ENCODE measurements around the gene IQCH. TPM values are rescaled to one million over a fixed set of nuclear protein-coding genes. Genes with fewer than 3 reads are reported as not detected.
"Not testable (repeated sequence)": the region's sequence is repeated elsewhere in the genome, so short reads cannot be mapped to it uniquely, and the experiment has no call there.

IQCH gene
- total and polyA plus RNA-seq, 5 experiments from 2014 or later, result 0.20 to 0.96 (median 0.33) TPM; not detected in 1

DNA sequence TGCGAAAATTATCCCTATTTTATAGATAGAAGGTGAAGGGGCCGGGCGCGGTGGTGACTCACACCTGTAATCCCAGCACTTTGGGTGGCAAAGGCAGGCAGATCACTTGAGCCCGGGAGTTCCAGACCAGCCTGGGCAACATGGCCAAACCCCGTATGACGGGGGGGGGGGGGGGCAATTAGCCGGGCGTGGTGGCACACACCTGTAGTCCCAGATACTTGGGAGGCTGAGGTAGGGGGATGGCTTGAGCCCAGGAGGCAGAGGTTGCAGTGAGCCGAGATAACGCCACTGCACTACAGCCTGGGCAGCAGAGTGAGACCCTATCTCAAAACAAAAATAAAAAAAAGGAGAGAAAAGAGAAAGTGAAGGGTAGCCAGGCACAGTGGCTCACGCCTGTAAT lies 1.5 kb upstream of the IQCH start:
- ATAC-seq, result no peak
- POLR2A ChIA-PET, result interaction anchor here (1.4 kb wide), 1 partner anchor 152 kb away, joined by 6 read pairs; no protein-coding TSS in a partner anchor
- Mint-ChIP-seq H3K27me3 (no peaks in the 10 kb centered on the region), H3K4me1 (peaks cover 21 to 53% (median 50%) of the 10 kb centered on the region in 4 donors), H3K27ac (peak overlapping the region in 7 of 10 donors; percentile 32 to 95 (median 94)), H3K36me3 (peaks cover 0 to 3% (median 2%) of the 10 kb centered on the region in 3 donors), H3K4me3 (peak overlapping the region; percentile 92 to 99 (median 98)), H3K9me3 (no peaks in the 10 kb centered on the region)
- no peak for DNase-seq

DNA sequence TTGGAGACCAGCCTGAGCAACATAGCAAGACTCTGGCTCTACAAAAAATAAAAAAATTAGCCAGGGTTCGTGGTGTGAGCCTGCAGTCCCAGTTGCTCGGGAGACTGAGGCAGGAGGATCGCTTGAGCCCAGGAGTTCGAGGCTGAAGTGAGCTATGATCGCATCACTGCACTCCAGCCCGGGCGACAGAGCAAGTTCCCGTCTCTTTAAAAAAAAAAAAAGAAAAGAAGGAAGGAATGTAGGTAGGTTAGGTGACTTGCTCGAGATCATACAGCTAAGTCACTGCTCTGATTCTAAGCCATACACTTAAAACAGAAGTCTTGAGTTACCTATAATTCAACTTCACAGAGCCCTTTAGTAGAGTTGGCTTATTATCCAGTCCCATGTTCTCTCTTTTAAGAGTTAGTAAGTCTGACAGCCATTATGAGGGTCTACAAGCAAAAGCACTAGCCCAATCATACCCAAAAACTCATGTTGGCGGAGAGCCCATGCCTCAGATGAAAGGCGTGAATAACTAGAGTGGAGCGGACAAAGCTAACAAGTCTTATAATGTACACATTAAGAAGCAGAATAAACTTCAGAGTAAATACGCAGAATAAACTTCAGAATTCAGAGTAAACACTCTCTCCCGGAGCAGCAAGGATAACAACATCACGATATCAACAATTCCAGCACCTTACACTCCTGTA lies 893 bp upstream of the IQCH start:
- POLR2A ChIA-PET, result interaction anchor here (0.7 to 1.4 kb wide), 3 partner anchors 15 to 152 kb away, joined by 3 to 6 read pairs (median 4); no protein-coding TSS in a partner anchor
- Mint-ChIP-seq H3K27me3 (no peaks in the 10 kb centered on the region), H3K4me3 (peak overlapping the region; percentile 92 to 99 (median 98)), H3K9me3 (no peaks in the 10 kb centered on the region), H3K36me3 (peaks cover 0 to 3% (median 0%) of the 10 kb centered on the region in 3 donors), H3K27ac (peak overlapping the region; percentile 92 to 97 (median 94)), H3K4me1 (peaks cover 19 to 51% (median 48%) of the 10 kb centered on the region in 4 donors)
- ATAC-seq (peak in 1 of 2 donors; percentile 2), DNase-seq (no peak)

- Mint-ChIP-seq H3K9me3 (no peaks in the 10 kb centered on the region), H3K27me3 (no peaks in the 10 kb centered on the region), H3K36me3 (no peaks in the 10 kb centered on the region), H3K4me1 (peaks cover 13 to 38% (median 36%) of the 10 kb centered on the region in 4 donors), H3K27ac (peak overlapping the region in 7 of 10 donors; percentile 9 to 94 (median 51)), H3K4me3 (peak overlapping the region; percentile 46 to 99 (median 77))
- POLR2A ChIA-PET, result no interaction called here
- DNase-seq (no peak), ATAC-seq (no peak)
These were observed 1.5 kb downstream of the IQCH start for GRCh38 chr15:67256051-67256450.

DNA sequence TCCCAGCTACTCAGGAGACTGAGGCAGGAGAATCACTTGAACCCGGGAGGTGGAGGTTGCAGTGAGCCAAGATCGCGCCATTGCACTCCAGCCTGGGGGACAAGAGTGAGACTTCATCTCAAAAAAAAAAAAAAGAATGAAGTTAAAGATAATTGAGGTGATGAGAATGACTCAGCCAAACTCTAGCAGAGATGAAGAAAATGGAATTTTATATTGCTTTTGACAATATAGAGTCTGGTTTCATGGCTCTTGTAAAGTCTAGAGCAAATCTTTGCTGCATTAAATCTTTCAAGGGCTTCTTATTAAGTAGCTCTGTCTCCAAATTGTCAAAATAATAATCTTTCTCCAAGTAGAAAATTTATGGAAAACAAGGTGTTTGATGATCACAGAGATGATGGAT lies 3.8 kb downstream of the IQCH start:
- H3K27ac Mint-ChIP-seq, H3K36me3 Mint-ChIP-seq, POLR2A ChIA-PET, DNase-seq, ATAC-seq, H3K4me3 Mint-ChIP-seq, H3K27me3 Mint-ChIP-seq, H3K9me3 Mint-ChIP-seq: not testable (repeated sequence)
- H3K4me1 Mint-ChIP-seq, result peaks cover 8 to 19% (median 16%) of the 10 kb centered on the region in 4 donors

- DNase-seq, result no peak
- peaks cover 4 to 12% (median 8%) of the 10 kb centered on the region in 4 donors for H3K4me1 Mint-ChIP-seq
- no peak overlapping the region for H3K27ac Mint-ChIP-seq
- H3K9me3 Mint-ChIP-seq, result no peaks in the 10 kb centered on the region
- no peak for ATAC-seq
- H3K27me3 Mint-ChIP-seq, result no peaks in the 10 kb centered on the region
- no peak overlapping the region for H3K4me3 Mint-ChIP-seq
- POLR2A ChIA-PET, result no interaction called here
- no peaks in the 10 kb centered on the region for H3K36me3 Mint-ChIP-seq
These were observed 4.8 kb downstream of the IQCH start for GRCh38 chr15:67259379-67259778.

DNA sequence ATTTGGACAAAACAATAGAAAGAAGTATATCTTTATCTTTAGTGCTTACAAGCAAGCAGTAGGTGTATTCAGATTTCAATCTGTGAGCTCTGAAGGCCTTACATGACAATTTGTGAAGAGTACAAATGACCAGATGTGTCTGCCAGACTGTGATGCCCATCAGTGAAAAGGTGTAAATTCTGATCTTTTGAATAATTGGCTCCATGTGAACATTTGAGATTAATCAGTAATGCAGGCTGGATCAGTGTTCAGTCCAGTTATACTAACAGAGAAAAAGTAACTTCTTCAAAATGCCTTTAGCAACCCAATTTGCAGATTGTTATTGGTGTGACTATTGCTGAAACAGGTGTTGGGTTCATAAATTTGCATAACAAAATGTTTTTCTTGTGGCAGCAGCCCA lies 5.2 kb downstream of the IQCH start:
- Mint-ChIP-seq H3K9me3 (no peaks in the 10 kb centered on the region), H3K4me3 (no peak overlapping the region)

GRCh38 chr15:67266870-67267269 lies 12.3 kb downstream of the IQCH start:
- Mint-ChIP-seq H3K27me3 (peaks cover 0 to 2% (median 0%) of the 10 kb centered on the region in 5 donors), H3K27ac (no peak overlapping the region), H3K36me3 (no peaks in the 10 kb centered on the region), H3K4me3 (no peak overlapping the region), H3K4me1 (no peaks in the 10 kb centered on the region), H3K9me3 (peaks cover 0 to under 1% (median 0%) of the 10 kb centered on the region in 9 donors)
- ATAC-seq (no peak), DNase-seq (no peak)
- POLR2A ChIA-PET, result no interaction called here

More for the DNA sequence above, 5.2 kb downstream of the IQCH start:
- Mint-ChIP-seq H3K27me3 (no peaks in the 10 kb centered on the region), H3K4me1 (peaks cover 3 to 9% (median 6%) of the 10 kb centered on the region in 4 donors), H3K27ac (no peak overlapping the region), H3K36me3 (no peaks in the 10 kb centered on the region)
- POLR2A ChIA-PET, result no interaction called here
- DNase-seq (no peak), ATAC-seq (no peak)

- DNase-seq, result no peak
- Mint-ChIP-seq H3K36me3 (peaks cover 0 to 3% (median 0%) of the 10 kb centered on the region in 3 donors), H3K9me3 (peaks cover 0 to 7% (median 0%) of the 10 kb centered on the region in 9 donors), H3K27me3 (peaks cover 0 to 2% (median 0%) of the 10 kb centered on the region in 5 donors), H3K4me3 (no peak overlapping the region), H3K4me1 (no peaks in the 10 kb centered on the region), H3K27ac (no peak overlapping the region)
- POLR2A ChIA-PET, result no interaction called here
- ATAC-seq, result no peak
These were observed 12.9 kb downstream of the IQCH start for GRCh38 chr15:67267440-67267839.

DNA sequence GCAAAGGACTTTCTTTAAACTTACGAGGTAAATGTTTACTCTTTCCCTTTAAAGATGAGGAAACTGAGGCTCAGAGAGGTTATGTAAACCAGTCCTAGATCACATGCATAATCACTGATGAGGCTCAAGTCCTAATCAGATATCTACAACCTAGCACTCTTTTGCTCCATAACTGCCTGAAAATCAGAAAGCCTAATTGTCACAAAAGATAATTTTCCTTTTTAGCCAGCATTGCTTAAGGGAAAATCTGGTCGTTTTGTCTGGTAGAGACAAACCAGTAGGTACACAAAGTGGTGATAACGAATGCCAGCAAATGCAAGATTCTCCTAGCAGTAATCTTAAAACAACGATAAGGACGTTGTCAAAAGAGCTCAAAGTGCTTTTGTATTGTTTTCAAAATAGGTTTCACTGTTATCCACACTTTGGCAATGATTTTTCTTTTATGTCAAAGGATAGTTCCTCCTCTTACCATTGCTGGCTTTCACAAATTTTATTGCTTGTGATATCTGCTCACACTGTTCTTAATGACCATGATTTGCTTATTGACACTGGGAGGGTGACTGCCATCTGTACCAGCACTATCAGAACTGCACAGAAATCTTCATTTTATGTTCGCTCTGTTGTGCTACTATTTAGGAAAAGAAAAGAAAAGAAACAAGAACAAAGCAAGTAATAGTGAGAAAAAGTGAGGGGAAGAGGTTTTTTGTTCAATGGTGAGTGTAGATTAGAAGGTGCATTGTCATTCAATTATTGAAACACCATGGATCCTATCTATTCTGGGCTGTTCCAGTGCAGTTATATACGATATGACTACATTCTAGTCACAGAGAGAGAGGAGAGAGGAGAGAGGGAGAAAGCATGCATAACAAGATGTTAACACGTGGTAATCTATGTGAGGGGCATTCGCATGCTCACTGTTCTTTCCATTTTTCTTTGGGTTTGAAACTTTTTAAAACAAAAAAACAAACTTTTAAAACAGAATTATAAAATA lies 13.7 kb downstream of the IQCH start:
- no peak for ATAC-seq
- H3K4me1 Mint-ChIP-seq, result no peaks in the 10 kb centered on the region
- no peak for DNase-seq
- H3K27ac Mint-ChIP-seq, result no peak overlapping the region
- POLR2A ChIA-PET, result no interaction called here
- H3K36me3 Mint-ChIP-seq, result peaks cover 0 to 6% (median 0%) of the 10 kb centered on the region in 3 donors
- peaks cover 0 to 11% (median 2%) of the 10 kb centered on the region in 9 donors for H3K9me3 Mint-ChIP-seq
- no peak overlapping the region for H3K4me3 Mint-ChIP-seq
- peaks cover 0 to 4% (median 0%) of the 10 kb centered on the region in 5 donors for H3K27me3 Mint-ChIP-seq

- DNase-seq, result no peak
- peaks cover 6 to 28% (median 16%) of the 10 kb centered on the region in 9 donors for H3K9me3 Mint-ChIP-seq
- no peak overlapping the region for H3K4me3 Mint-ChIP-seq
- POLR2A ChIA-PET, result no interaction called here
- H3K27ac Mint-ChIP-seq, result no peak overlapping the region
- H3K27me3 Mint-ChIP-seq, result peaks cover 0 to 6% (median under 1%) of the 10 kb centered on the region in 5 donors
- peaks cover 7 to 22% (median 14%) of the 10 kb centered on the region in 3 donors for H3K36me3 Mint-ChIP-seq
- H3K4me1 Mint-ChIP-seq, result no peaks in the 10 kb centered on the region
- no peak for ATAC-seq
These were observed 19.6 kb downstream of the IQCH start for GRCh38 chr15:67274236-67274635.

GRCh38 chr15:67276666-67277065 lies 22.1 kb downstream of the IQCH start:
- no peak overlapping the region for H3K4me3 Mint-ChIP-seq
- no peak for ATAC-seq
- peaks cover 0 to 4% (median 2%) of the 10 kb centered on the region in 5 donors for H3K27me3 Mint-ChIP-seq

GRCh38 chr15:67280217-67280616 lies 25.6 kb downstream of the IQCH start:
- Mint-ChIP-seq H3K27ac (no peak overlapping the region), H3K4me1 (no peaks in the 10 kb centered on the region), H3K9me3 (peaks cover 0 to 6% (median 0%) of the 10 kb centered on the region in 9 donors), H3K36me3 (peaks cover 0 to 1% (median 0%) of the 10 kb centered on the region in 3 donors), H3K27me3 (peaks cover 0 to 2% (median under 1%) of the 10 kb centered on the region in 5 donors), H3K4me3 (no peak overlapping the region)
- ATAC-seq (no peak), DNase-seq (no peak)
- POLR2A ChIA-PET, result no interaction called here

More at GRCh38 chr15:67276666-67277065, 22.1 kb downstream of the IQCH start:
- POLR2A ChIA-PET, result no interaction called here
- H3K36me3 Mint-ChIP-seq, result peaks cover 7 to 22% (median 14%) of the 10 kb centered on the region in 3 donors
- no peaks in the 10 kb centered on the region for H3K4me1 Mint-ChIP-seq
- no peak overlapping the region for H3K27ac Mint-ChIP-seq
- no peak for DNase-seq
- H3K9me3 Mint-ChIP-seq, result peaks cover 6 to 28% (median 16%) of the 10 kb centered on the region in 9 donors

Measured in naive thymus-derived CD8-positive, alpha-beta T cell (primary cell).